Esophagus muscularis mucosa (tissue), 3 donors: ENCODE results near the gene PRPF18.
A peak's percentile ranks its signal among the peaks of the same experiment; 100 is the strongest.

Source experiments
- CTCF ChIP-seq, 3 experiments: fragments of 200-600 bp in 2 of 3; fragments of 450-650 bp in 1 of 3; sonication (generic) in 2 of 3; IDR thresholded peaks; one replicate each; pipeline ENCODE4 v1.5.1; 2017 to 2019; ENCODE audit warnings: antibody characterized with exemption in 3 of 3, mild to moderate bottlenecking in 2 of 3, moderate library complexity in 1 of 3
- POLR2AphosphoS5 ChIP-seq, 2 donors: sonication (generic); formaldehyde crosslinking; IDR thresholded peaks; one replicate each; pipeline ENCODE4 v1.6.1; 2017; ENCODE audit warnings: antibody characterized with exemption in 2 of 2

GRCh38 chr10:13629116-13629515, 42.4 kb downstream of the PRPF18 start:
- TF ChIP-seq POLR2AphosphoS5 (IDR thresholded peaks at IDR 0.05) (peak in 1 of 2 donors; percentile 18), CTCF (IDR thresholded peaks at IDR 0.05) (no peak)
